H1 (cell line): Measurements from ENCODE around the gene GADD45B. TPM values are rescaled to one million over a fixed set of nuclear protein-coding genes. Genes with fewer than 3 reads are reported as not detected.

Experiments
- CHD2 ChIP-seq: IDR thresholded peaks from 2 replicates; pipeline ENCODE4 v1.6.1; 2012; ENCODE audit warnings: low read length, improper control_type of control experiment
- CTCF ChIP-seq, 3 experiments: IDR thresholded peaks; 1 replicate in 2 of 3; 2 replicates in 1 of 3; pipeline versions ENCODE4 v1.5.1 to v1.6.1; 2011; ENCODE audit warnings: low read length in 3 of 3, mild to moderate bottlenecking in 3 of 3, inconsistent platforms in 2 of 3, low read depth in 1 of 3, moderate library complexity in 1 of 3; ENCODE audit not compliant: insufficient read depth in 1 of 3; ENCODE audit errors: control extremely low read depth in 1 of 3
- GABPA ChIP-seq: IDR thresholded peaks from 2 replicates; pipeline ENCODE4 v1.6.1; 2011; ENCODE audit warnings: mild to moderate bottlenecking, low read length, moderate library complexity, borderline replicate concordance; ENCODE audit not compliant: insufficient read depth
- HDAC2 ChIP-seq, 2 experiments: fragments of 300-600 bp in 1 of 2; sonication (generic) in 1 of 2; IDR thresholded peaks; 2 replicates each; pipeline ENCODE4 v1.6.1; 2011 to 2012; ENCODE audit warnings: low read depth in 2 of 2, low read length in 2 of 2, mild to moderate bottlenecking in 2 of 2, moderate library complexity in 2 of 2, borderline replicate concordance in 1 of 2, inconsistent platforms in 1 of 2
- JUN ChIP-seq: IDR thresholded peaks from 2 replicates; pipeline ENCODE4 v1.6.1; 2011; ENCODE audit warnings: low read depth, mild to moderate bottlenecking, improper control_type of control experiment, low read length
- KDM1A ChIP-seq: fragments of 200-600, 300-600 bp; sonication (generic); IDR thresholded peaks from 2 replicates; pipeline ENCODE4 v1.7.1; 2016; ENCODE audit warnings: mild to moderate bottlenecking, low read length, borderline replicate concordance
- NANOG ChIP-seq: IDR thresholded peaks from 2 replicates; pipeline ENCODE4 v1.6.1; 2011; ENCODE audit warnings: low read length, low read depth, mild to moderate bottlenecking, inconsistent platforms; ENCODE audit not compliant: insufficient read depth, poor library complexity, severe bottlenecking
- POU5F1 ChIP-seq: IDR thresholded peaks from 2 replicates; pipeline ENCODE4 v1.6.1; 2011; ENCODE audit warnings: low read depth, mild to moderate bottlenecking, low read length, moderate library complexity
- RAD21 ChIP-seq, 2 experiments: IDR thresholded peaks in 1 of 2; conservative IDR thresholded peaks in 1 of 2; 2 replicates each; pipeline ENCODE4 v1.6.1; 2011; ENCODE audit warnings: low read depth in 2 of 2, low read length in 2 of 2, improper control_type of control experiment in 1 of 2, inconsistent platforms in 1 of 2, mild to moderate bottlenecking in 1 of 2, moderate library complexity in 1 of 2
- RXRA ChIP-seq: IDR thresholded peaks from 2 replicates; pipeline ENCODE4 v1.6.1; 2011; ENCODE audit warnings: low read depth, mild to moderate bottlenecking, low read length, moderate library complexity; ENCODE audit not compliant: insufficient read depth
- SIX5 ChIP-seq: IDR thresholded peaks from 2 replicates; pipeline ENCODE4 v1.6.1; 2011; ENCODE audit warnings: mild to moderate bottlenecking, low read depth, low read length
- TAF7 ChIP-seq: optimal IDR thresholded peaks from 2 replicates; pipeline ENCODE3; 2011; ENCODE audit warnings: low read depth, mild to moderate bottlenecking, inconsistent platforms, low read length, moderate library complexity, borderline replicate concordance
- TBP ChIP-seq: IDR thresholded peaks from 2 replicates; pipeline ENCODE4 v1.6.1; 2011; ENCODE audit warnings: low read depth, low read length, improper control_type of control experiment
- YY1 ChIP-seq: IDR thresholded peaks from 2 replicates; pipeline ENCODE4 v1.6.1; 2011; ENCODE audit warnings: low read depth, mild to moderate bottlenecking, low read length
- polyA plus RNA-seq, 7 experiments: library from polyadenylated mRNA; depleted of rRNA in 3 of 7; stranded (reverse) in 5 of 7; unstranded in 2 of 7; fragments of >200 nt in 5 of 7; fragments of 200-250 nt in 2 of 7; gene quantifications; 1 replicate in 5 of 7; 2 replicates in 1 of 7; 4 replicates in 1 of 7; pipeline versions ENCODE4 v1.2.1 to v1.2.3, GENCODE V29; 2011 to 2013; ENCODE audit warnings: missing spikeins in 2 of 7, mixed read lengths in 2 of 7
- total RNA-seq: library from RNA; stranded (reverse); fragmentation: NEBNext Ultra II Directional; extraction: Animal tissue kit (Norgen Biotek cat#: 25700); gene quantifications from 2 replicates; pipeline ENCODE4 v1.2.1, GENCODE V29; 2021
- TF ChIP-seq, protein P1 (sequence below): IDR thresholded peaks from 2 replicates; pipeline ENCODE4 v1.6.1; 2011; ENCODE audit warnings: low read depth, mild to moderate bottlenecking, low read length; ENCODE audit not compliant: insufficient read depth

GADD45B gene
- total and polyA plus RNA-seq, 2 of the 8 experiments (the other 6 are each of a cell fraction or from before 2014, with no cell fraction given) = 7.4 to 11.4 TPM

DNA sequence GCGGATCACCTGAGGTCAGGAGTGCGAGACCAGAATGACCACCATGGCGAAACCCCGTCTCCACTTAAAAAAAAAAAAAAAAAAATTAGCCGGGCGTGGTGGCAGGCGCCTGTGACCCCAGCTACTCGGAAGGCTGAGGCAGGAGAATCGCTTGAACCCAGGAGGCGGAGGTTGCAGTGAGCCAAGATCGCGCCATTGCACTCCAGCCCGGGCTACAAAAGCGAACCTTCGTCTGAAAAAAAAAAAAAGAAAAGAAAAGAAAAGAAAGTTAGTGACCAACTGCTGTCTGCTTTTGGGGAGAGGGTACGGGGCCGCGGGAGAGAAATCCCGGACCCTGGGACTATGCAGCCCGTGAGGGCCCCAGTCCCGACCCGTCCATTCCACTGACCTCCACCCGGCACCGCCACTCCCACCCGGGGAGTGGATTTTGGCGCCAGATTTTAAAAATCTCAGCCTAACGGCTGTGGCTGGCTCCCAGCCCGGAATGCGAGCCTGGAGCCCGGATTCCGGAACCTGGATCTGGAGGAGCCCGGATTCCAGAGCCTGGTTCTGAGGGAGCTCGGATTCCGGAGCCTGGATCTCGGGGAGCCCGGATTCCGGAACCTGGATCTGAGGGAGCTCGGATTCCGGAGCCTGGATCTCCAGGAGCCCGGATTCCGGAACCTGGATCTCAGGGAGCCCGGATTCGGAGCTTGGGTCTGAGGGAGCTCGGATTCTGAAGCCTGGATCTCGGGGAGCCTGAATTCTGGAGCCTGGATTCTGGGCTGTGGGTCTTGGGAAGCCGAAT is 13.1 kb upstream of the GADD45B start (continued):
- peak; percentile 81 for TF ChIP-seq POU5F1
- peak; percentile 30 for TF ChIP-seq NANOG
- TF ChIP-seq, protein P1, sequence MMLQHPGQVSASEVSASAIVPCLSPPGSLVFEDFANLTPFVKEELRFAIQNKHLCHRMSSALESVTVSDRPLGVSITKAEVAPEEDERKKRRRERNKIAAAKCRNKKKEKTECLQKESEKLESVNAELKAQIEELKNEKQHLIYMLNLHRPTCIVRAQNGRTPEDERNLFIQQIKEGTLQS = no peak
- no peak for TF ChIP-seq KDM1A
- TF ChIP-seq RAD21 (IDR thresholded peaks at IDR 0.05 in 1 of 2, conservative IDR thresholded peaks at IDR 0.05 in 1 of 2; ENCODE audit: low read depth in 2 of 2, low read length in 2 of 2) = peak in 1 of 2 experiments; percentile 25; a peak in 1 of 4 replicates
- no peak for TF ChIP-seq CTCF (IDR thresholded peaks at IDR 0.05; ENCODE audit: control extremely low read depth in 1 of 3, insufficient read depth in 1 of 3, low read depth in 1 of 3, low read length in 3 of 3)
- peak; percentile 66; the same call in 1 of the 2 replicates for TF ChIP-seq GABPA
- TF ChIP-seq YY1 = peak; percentile 91
- no peak for TF ChIP-seq SIX5
- TF ChIP-seq RXRA = peak; percentile 83; the same call in 1 of the 2 replicates
- TF ChIP-seq HDAC2 (IDR thresholded peaks at IDR 0.05; ENCODE audit: borderline replicate concordance in 1 of 2, low read depth in 2 of 2, low read length in 2 of 2) = peak in 1 of 2 experiments; percentile 70; a peak in 2 of 4 replicates
- TF ChIP-seq TAF7 = peak; percentile 78
- TF ChIP-seq CHD2 = peak; percentile 78
- TF ChIP-seq TBP = peak; percentile 48; the same call in 1 of the 2 replicates
- TF ChIP-seq JUN = peak; percentile 74; the same call in 1 of the 2 replicates
